Measurements from ENCODE around the gene SWT1. TPM values are rescaled to one million over a fixed set of nuclear protein-coding genes. Genes with fewer than 3 reads are reported as not detected.
"Not testable (repeated sequence)": the region's sequence is repeated elsewhere in the genome, so short reads cannot be mapped to it uniquely, and the experiment has no call there.

SWT1 gene
- total RNA-seq, 3 donors from 2014 or later (not counting 1 experiment from before 2014, with no cell fraction given) = 4.0 to 5.3 (median 5.1) TPM

GRCh38 chr1:185228979-185229378 is 72.0 kb downstream of the SWT1 start:
- no peaks in the 10 kb centered on the region for H3K27me3 ChIP-seq (ENCODE audit: control insufficient read depth, insufficient read depth, low read length)
- no peaks in the 10 kb centered on the region for H3K36me3 ChIP-seq (ENCODE audit: control insufficient read depth, insufficient read depth, low read length)
- peaks cover 0 to 5% of the 10 kb centered on the region in 2 donors for H3K9me3 Mint-ChIP-seq
- intact Hi-C loops (cut with micrococcal nuclease) = no loop called here
- H3K4me1 ChIP-seq (ENCODE audit: control insufficient read depth, insufficient read depth, low read length) = no peaks in the 10 kb centered on the region
- DNase-seq = no peak
- H3K27ac Mint-ChIP-seq = no peak overlapping the region
- H3K4me3 ChIP-seq (ENCODE audit: low read length) = no peak overlapping the region
- no peak overlapping the region for H3K27ac ChIP-seq (ENCODE audit: low read length)
- H3K9me3 ChIP-seq (ENCODE audit: control insufficient read depth, insufficient read depth, low read length) = no peaks in the 10 kb centered on the region
- H3K36me3 Mint-ChIP-seq = peaks cover 7% of the 10 kb centered on the region
- ATAC-seq = no peak
- 96% methylated on average over 4 of the region's 4 CpGs for WGBS (ENCODE audit: insufficient coverage)
- H3K4me1 Mint-ChIP-seq = no peaks in the 10 kb centered on the region
- no peak for TF ChIP-seq CTCF (IDR thresholded peaks at IDR 0.05)
- no peaks in the 10 kb centered on the region for H3K27me3 Mint-ChIP-seq (ENCODE audit: low read depth in 2 of 2)
- no peak overlapping the region for H3K4me3 Mint-ChIP-seq

GRCh38 chr1:185229981-185230380 is 73.0 kb downstream of the SWT1 start:
- Histone ChIP-seq H3K4me1 (ENCODE audit: control insufficient read depth, insufficient read depth, low read length) (no peaks in the 10 kb centered on the region), H3K36me3 (ENCODE audit: control insufficient read depth, insufficient read depth, low read length) (no peaks in the 10 kb centered on the region), H3K27ac (ENCODE audit: low read length) (no peak overlapping the region), H3K4me3 (ENCODE audit: low read length) (no peak overlapping the region), H3K27me3 (ENCODE audit: control insufficient read depth, insufficient read depth, low read length) (no peaks in the 10 kb centered on the region), H3K9me3 (ENCODE audit: control insufficient read depth, insufficient read depth, low read length) (no peaks in the 10 kb centered on the region)
- Mint-ChIP-seq H3K4me3 (no peak overlapping the region), H3K9me3 (no peaks in the 10 kb centered on the region), H3K27me3 (ENCODE audit: low read depth in 2 of 2) (no peaks in the 10 kb centered on the region), H3K36me3 (no peaks in the 10 kb centered on the region), H3K4me1 (no peaks in the 10 kb centered on the region), H3K27ac (no peak overlapping the region)
- intact Hi-C loops (cut with micrococcal nuclease) = no loop called here
- ATAC-seq = no peak
- WGBS (ENCODE audit: insufficient coverage) = 98% methylated on average over 2 of the region's 2 CpGs
- DNase-seq = no peak
- TF ChIP-seq CTCF (IDR thresholded peaks at IDR 0.05) = no peak

- no peak overlapping the region for H3K4me3 Mint-ChIP-seq
- Histone ChIP-seq H3K27ac (ENCODE audit: low read length) (no peak overlapping the region), H3K27me3 (ENCODE audit: control insufficient read depth, insufficient read depth, low read length) (no peaks in the 10 kb centered on the region), H3K4me1 (ENCODE audit: control insufficient read depth, insufficient read depth, low read length) (no peaks in the 10 kb centered on the region), H3K36me3 (ENCODE audit: control insufficient read depth, insufficient read depth, low read length) (no peaks in the 10 kb centered on the region), H3K4me3 (ENCODE audit: low read length) (no peak overlapping the region), H3K9me3 (ENCODE audit: control insufficient read depth, insufficient read depth, low read length) (no peaks in the 10 kb centered on the region)
- DNase-seq (no peak), ATAC-seq (no peak)
- no peak for TF ChIP-seq CTCF (IDR thresholded peaks at IDR 0.05)
- H3K4me1 Mint-ChIP-seq = no peaks in the 10 kb centered on the region
- no peaks in the 10 kb centered on the region for H3K9me3 Mint-ChIP-seq
- no peaks in the 10 kb centered on the region for H3K36me3 Mint-ChIP-seq
- no peaks in the 10 kb centered on the region for H3K27me3 Mint-ChIP-seq (ENCODE audit: low read depth in 2 of 2)
- intact Hi-C loops (cut with micrococcal nuclease) = no loop called here
- H3K27ac Mint-ChIP-seq = no peak overlapping the region
Measured at GRCh38 chr1:185232874-185233273, 75.9 kb downstream of the SWT1 start.

GRCh38 chr1:185234183-185234582 is 77.2 kb downstream of the SWT1 start:
- H3K27ac ChIP-seq (ENCODE audit: low read length); H3K9me3 ChIP-seq (ENCODE audit: control insufficient read depth, insufficient read depth, low read length); H3K4me3 ChIP-seq (ENCODE audit: low read length); DNase-seq; H3K4me1 ChIP-seq (ENCODE audit: control insufficient read depth, insufficient read depth, low read length); H3K36me3 ChIP-seq (ENCODE audit: control insufficient read depth, insufficient read depth, low read length); H3K36me3 Mint-ChIP-seq; H3K9me3 Mint-ChIP-seq; H3K27me3 Mint-ChIP-seq (ENCODE audit: low read depth in 2 of 2); H3K27ac Mint-ChIP-seq; H3K4me3 Mint-ChIP-seq; H3K4me1 Mint-ChIP-seq; H3K27me3 ChIP-seq (ENCODE audit: control insufficient read depth, insufficient read depth, low read length); intact Hi-C loops (cut with micrococcal nuclease); ATAC-seq: not testable (repeated sequence)
- 100% methylated on average over 1 of the region's 1 CpG for WGBS (ENCODE audit: insufficient coverage)

- H3K4me3 ChIP-seq (ENCODE audit: low read length); H3K36me3 ChIP-seq (ENCODE audit: control insufficient read depth, insufficient read depth, low read length); H3K9me3 Mint-ChIP-seq; intact Hi-C loops (cut with micrococcal nuclease); H3K27ac ChIP-seq (ENCODE audit: low read length); H3K27ac Mint-ChIP-seq; H3K36me3 Mint-ChIP-seq; H3K4me1 ChIP-seq (ENCODE audit: control insufficient read depth, insufficient read depth, low read length); H3K9me3 ChIP-seq (ENCODE audit: control insufficient read depth, insufficient read depth, low read length); H3K4me3 Mint-ChIP-seq; H3K27me3 ChIP-seq (ENCODE audit: control insufficient read depth, insufficient read depth, low read length); ATAC-seq; H3K27me3 Mint-ChIP-seq (ENCODE audit: low read depth in 2 of 2); DNase-seq: not testable (repeated sequence)
- H3K4me1 Mint-ChIP-seq = peaks cover 13 to 35% of the 10 kb centered on the region in 2 donors
- 100% methylated on average over 1 of the region's 2 CpGs for WGBS (ENCODE audit: insufficient coverage)
Measured at GRCh38 chr1:185237176-185237575, 80.2 kb downstream of the SWT1 start.
